Chondrocyte (in vitro differentiated cells): ENCODE data around the gene EME2. TPM values are rescaled to one million over a fixed set of nuclear protein-coding genes. Genes with fewer than 3 reads are reported as not detected.

ENCODE experiments used
- DNase-seq: peaks from one replicate; pipeline ENCODE4 v3.0.0; 2021; ENCODE audit warnings: mixed read lengths, low spot score
- H3K27ac Mint-ChIP-seq: one replicate; pipeline ENCODE4 v1.8.0; 2021; ENCODE audit warnings: mild to moderate bottlenecking, moderate library complexity, mixed read lengths; ENCODE audit not compliant: unreplicated experiment
- H3K27me3 Mint-ChIP-seq: 2 replicates; pipeline ENCODE4 v1.8.0; 2021; ENCODE audit warnings: low read depth, mixed read lengths
- H3K36me3 Mint-ChIP-seq: 2 replicates; pipeline ENCODE4 v1.8.0; 2021; ENCODE audit warnings: low read depth, mixed read lengths
- H3K4me1 Mint-ChIP-seq: 2 replicates; pipeline ENCODE4 v1.8.0; 2021; ENCODE audit warnings: low read depth, mild to moderate bottlenecking, mixed read lengths
- H3K4me3 Mint-ChIP-seq: one replicate; pipeline ENCODE4 v1.8.0; 2021; ENCODE audit warnings: mild to moderate bottlenecking, moderate library complexity, mixed read lengths; ENCODE audit not compliant: unreplicated experiment
- H3K9me3 Mint-ChIP-seq: 2 replicates; pipeline ENCODE4 v1.8.0; 2021; ENCODE audit warnings: low read depth, mixed read lengths
- microRNA-seq: library from miRNA; unstranded; fragments of <30 nt; microRNA quantifications from one replicate; pipeline ENCODE4 v1.2.0, GENCODE V29; 2020; ENCODE audit warnings: borderline number of aligned reads
- total RNA-seq: library from RNA; stranded (reverse); gene quantifications from 3 replicates; pipeline ENCODE4 v1.2.1, GENCODE V29; 2021
- TF ChIP-seq, protein P1 (sequence below): fragments of 200-600 bp; sonication (generic); IDR thresholded peaks from 2 replicates; pipeline ENCODE4 v1.5.0; 2021; ENCODE audit warnings: antibody characterized with exemption, mild to moderate bottlenecking, moderate library complexity

The EME2 gene
- total RNA-seq, 1 donor from 2014 or later, result 16.9 TPM

DNA sequence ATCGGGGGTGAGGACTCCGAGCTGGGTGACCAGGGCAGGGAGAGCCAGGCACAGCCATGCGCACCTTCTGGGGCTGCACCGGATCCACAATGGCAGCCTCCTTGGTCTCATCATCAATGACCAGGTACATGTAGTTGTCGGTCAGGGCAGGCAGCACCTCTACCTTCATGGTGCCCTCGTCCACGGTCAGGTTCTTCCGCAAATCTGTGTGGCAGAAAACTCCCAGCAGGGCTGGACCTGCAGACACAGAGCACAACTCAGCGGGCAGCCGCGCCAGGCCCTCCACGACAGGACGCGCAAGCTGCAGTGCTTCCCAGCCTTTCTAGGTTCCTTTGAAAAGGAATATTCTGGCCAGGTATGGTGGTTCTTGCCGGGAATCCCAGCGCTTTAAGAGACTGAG, 50.2 kb downstream of the EME2 start:
- Mint-ChIP-seq H3K27me3 (no peaks in the 10 kb centered on the region), H3K9me3 (no peaks in the 10 kb centered on the region)
- TF ChIP-seq, protein P1, sequence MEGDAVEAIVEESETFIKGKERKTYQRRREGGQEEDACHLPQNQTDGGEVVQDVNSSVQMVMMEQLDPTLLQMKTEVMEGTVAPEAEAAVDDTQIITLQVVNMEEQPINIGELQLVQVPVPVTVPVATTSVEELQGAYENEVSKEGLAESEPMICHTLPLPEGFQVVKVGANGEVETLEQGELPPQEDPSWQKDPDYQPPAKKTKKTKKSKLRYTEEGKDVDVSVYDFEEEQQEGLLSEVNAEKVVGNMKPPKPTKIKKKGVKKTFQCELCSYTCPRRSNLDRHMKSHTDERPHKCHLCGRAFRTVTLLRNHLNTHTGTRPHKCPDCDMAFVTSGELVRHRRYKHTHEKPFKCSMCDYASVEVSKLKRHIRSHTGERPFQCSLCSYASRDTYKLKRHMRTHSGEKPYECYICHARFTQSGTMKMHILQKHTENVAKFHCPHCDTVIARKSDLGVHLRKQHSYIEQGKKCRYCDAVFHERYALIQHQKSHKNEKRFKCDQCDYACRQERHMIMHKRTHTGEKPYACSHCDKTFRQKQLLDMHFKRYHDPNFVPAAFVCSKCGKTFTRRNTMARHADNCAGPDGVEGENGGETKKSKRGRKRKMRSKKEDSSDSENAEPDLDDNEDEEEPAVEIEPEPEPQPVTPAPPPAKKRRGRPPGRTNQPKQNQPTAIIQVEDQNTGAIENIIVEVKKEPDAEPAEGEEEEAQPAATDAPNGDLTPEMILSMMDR, result no peak

DNA sequence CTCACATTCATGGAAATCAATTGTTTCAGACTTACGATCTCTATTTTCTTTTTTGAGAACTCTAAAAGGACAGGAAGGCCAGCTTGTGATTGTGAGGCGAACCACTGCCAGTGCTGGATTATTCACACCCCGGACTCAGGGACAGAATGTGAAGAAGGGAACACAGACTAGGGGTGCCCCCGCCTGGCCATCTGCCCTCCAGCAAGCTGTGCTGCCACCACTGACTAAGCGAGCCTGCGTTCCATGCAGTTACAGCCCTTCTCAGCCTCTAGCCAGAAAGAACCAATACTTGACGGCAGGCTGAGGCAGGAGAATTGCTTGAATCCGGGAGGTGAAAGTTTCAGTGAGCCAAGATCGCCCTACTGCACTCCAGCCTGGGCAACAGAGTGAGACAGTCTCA, 51.2 kb downstream of the EME2 start:
- peaks cover 3% of the 10 kb centered on the region for H3K36me3 Mint-ChIP-seq
- no peaks in the 10 kb centered on the region for H3K27me3 Mint-ChIP-seq
- H3K27ac Mint-ChIP-seq, result peak overlapping the region; percentile 12
- peak; percentile 72 for DNase-seq
- TF ChIP-seq, protein P1, result peak; percentile 56
- H3K4me3 Mint-ChIP-seq, result no peak overlapping the region
- H3K9me3 Mint-ChIP-seq, result no peaks in the 10 kb centered on the region
- H3K4me1 Mint-ChIP-seq, result peaks cover 36% of the 10 kb centered on the region

More for the DNA sequence above, 50.2 kb downstream of the EME2 start:
- H3K36me3 Mint-ChIP-seq, result peaks cover 3% of the 10 kb centered on the region
- H3K4me1 Mint-ChIP-seq, result peaks cover 27% of the 10 kb centered on the region
- H3K27ac Mint-ChIP-seq, result no peak overlapping the region
- H3K4me3 Mint-ChIP-seq, result no peak overlapping the region
- DNase-seq, result peak; percentile 77

DNA sequence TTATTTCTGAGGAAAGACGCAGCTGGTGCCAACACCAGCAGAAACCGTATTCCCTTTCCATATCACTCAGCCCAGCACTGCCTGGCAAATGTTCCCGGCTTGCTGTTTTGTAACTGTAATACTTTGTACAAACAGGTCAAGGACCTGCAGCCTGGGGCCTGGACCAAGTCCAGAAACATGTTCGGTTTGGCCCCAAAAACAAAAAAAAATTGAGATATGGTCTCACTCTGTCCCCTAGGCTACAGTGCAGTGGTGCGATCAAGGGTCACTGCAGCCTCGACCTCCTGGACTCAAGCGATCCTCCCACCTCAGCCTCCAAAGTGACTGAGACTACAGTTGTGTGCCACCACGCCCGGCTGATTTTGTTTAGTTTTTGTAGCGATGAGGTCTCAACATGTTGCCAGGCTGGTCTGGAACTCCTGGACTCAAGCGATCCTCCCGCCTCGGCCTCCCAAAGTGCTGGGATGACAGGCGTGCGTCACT, 52.8 kb downstream of the EME2 start:
- H3K27me3 Mint-ChIP-seq, result no peaks in the 10 kb centered on the region
- no peaks in the 10 kb centered on the region for H3K9me3 Mint-ChIP-seq
- DNase-seq, result peak; percentile 38
- peak overlapping the region; percentile 68 for H3K4me3 Mint-ChIP-seq
- H3K4me1 Mint-ChIP-seq, result peaks cover 51% of the 10 kb centered on the region
- H3K27ac Mint-ChIP-seq, result no peak overlapping the region
- H3K36me3 Mint-ChIP-seq, result no peaks in the 10 kb centered on the region
- TF ChIP-seq, protein P1, result no peak

Small RNAs within 50 kb of the gene (microRNA-seq; reads per million reads assigned to microRNA genes)
- 2.8 reads per million for gene MIR3177

Other genes with a start within 250 kb of the EME2 start
- 2.9 to 9.7 TPM (median 8.4 TPM) in 3 replicates for gene TMEM204, start 239.1 kb upstream of the EME2 start, total RNA-seq
- 15.0 to 23.2 TPM (median 17.8 TPM) in 3 replicates for gene IFT140, start 160.7 kb upstream of the EME2 start, total RNA-seq
- 17.8 to 21.2 TPM (median 20.5 TPM) in 3 replicates for gene CRAMP1, start 160.4 kb upstream of the EME2 start, total RNA-seq
- 59.2 to 65.9 TPM (median 63.0 TPM) in 3 replicates for gene JPT2, start 94.5 kb upstream of the EME2 start, total RNA-seq
- 53.8 to 66.0 TPM (median 56.4 TPM) in 3 replicates for gene MAPK8IP3, start 66.6 kb upstream of the EME2 start, total RNA-seq
- gene NME3, start 1.3 kb upstream of the EME2 start, total RNA-seq, result 51.0 to 62.9 TPM (median 53.8 TPM) in 3 replicates
- gene MRPS34, start 324 bp downstream of the EME2 start, total RNA-seq, result 54.5 to 78.7 TPM (median 60.4 TPM) in 3 replicates
- gene SPSB3, start 9.8 kb downstream of the EME2 start, total RNA-seq, result 30.8 to 32.1 TPM (median 31.5 TPM) in 3 replicates
- gene NUBP2, start 10.2 kb downstream of the EME2 start, total RNA-seq, result 36.5 to 46.0 TPM (median 40.7 TPM) in 3 replicates
- gene IGFALS, start 20.9 kb downstream of the EME2 start, total RNA-seq, result 0.12 to 0.31 TPM in 2 of 3 replicates, not detected in the other
- gene HAGH, start 54.0 kb downstream of the EME2 start, total RNA-seq, result 46.5 to 56.7 TPM (median 55.1 TPM) in 3 replicates
- 25.8 to 27.1 TPM (median 25.9 TPM) in 3 replicates for gene FAHD1, start 54.4 kb downstream of the EME2 start, total RNA-seq
- 1.1 to 1.3 TPM (median 1.2 TPM) in 3 replicates for gene MEIOB, start 99.4 kb downstream of the EME2 start, total RNA-seq
- not detected in 3 replicates for gene HS3ST6, start 145.6 kb downstream of the EME2 start, total RNA-seq
- 18.3 to 19.1 TPM (median 18.8 TPM) in 3 replicates for gene MSRB1, start 170.4 kb downstream of the EME2 start, total RNA-seq
- gene RPL3L, start 181.9 kb downstream of the EME2 start, total RNA-seq, result not detected in 3 replicates
- 97.9 to 131 TPM (median 110 TPM) in 3 replicates for gene NDUFB10, start 186.7 kb downstream of the EME2 start, total RNA-seq
- gene RPS2, start 192.0 kb downstream of the EME2 start, total RNA-seq, result 1,605 to 1,878 TPM (median 1,662 TPM) in 3 replicates
- not detected in 3 replicates for gene RNF151, start 194.0 kb downstream of the EME2 start, total RNA-seq
- gene TBL3, start 199.2 kb downstream of the EME2 start, total RNA-seq, result 20.9 to 40.1 TPM (median 21.6 TPM) in 3 replicates
- gene NOXO1, start 208.7 kb downstream of the EME2 start, total RNA-seq, result 0.25 to 0.48 TPM (median 0.26 TPM) in 3 replicates
- 17.0 to 19.7 TPM (median 17.5 TPM) in 3 replicates for gene GFER, start 211.4 kb downstream of the EME2 start, total RNA-seq
- 0.39 to 0.74 TPM (median 0.67 TPM) in 3 replicates for gene SYNGR3, start 217.2 kb downstream of the EME2 start, total RNA-seq
- gene ZNF598, start 237.0 kb downstream of the EME2 start, total RNA-seq, result 39.0 to 43.4 TPM (median 41.7 TPM) in 3 replicates
- gene NPW, start 247.0 kb downstream of the EME2 start, total RNA-seq, result 1.1 to 3.7 TPM (median 2.5 TPM) in 3 replicates